GM21447 (cell line): ENCODE data around the gene PDE6A.

Experiments used
- ATAC-seq: cut with Tn5 transposase; IDR thresholded peaks from one replicate; pipeline ENCODE4 v1.9.1; 2021; ENCODE audit not compliant: unreplicated experiment

Gene PDE6A

DNA sequence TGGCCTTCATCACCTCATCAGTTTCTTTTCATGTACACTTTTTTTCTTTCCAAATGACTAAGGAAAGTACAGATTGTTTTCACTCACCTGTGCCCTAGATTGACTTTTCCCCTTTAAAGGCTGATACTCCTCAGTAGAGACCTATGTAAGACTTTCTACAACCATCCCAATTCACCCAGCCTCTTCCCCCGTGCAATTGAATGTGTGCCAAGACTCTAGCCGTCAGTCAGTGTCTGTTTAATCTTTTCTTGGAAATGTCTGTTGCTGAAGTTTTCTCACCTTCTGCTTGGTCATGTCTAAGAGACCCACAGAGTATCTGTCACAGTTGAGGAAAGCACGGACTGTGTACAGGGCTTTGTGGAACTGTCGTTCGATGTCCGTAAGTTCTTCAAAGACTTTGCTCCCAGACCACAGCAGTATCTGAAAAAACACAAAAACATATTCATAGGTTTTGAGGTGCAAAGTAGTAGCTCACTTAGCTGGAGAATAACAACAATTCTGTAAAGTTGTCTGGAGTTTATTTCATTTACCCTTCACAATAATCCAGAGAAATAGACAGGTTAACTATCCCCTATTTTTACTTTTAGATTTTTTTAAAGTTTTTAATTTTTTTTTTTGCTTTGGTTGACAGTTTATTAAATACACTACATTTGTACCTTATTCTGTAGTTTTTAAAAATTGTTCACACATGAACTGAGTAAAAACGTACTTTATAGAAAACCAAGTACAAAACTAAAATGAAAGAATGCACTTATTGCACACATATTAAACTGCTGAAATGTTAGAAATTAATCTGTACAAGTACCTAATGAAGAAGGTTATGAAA lies 13.6 kb downstream of the PDE6A start:
- no peak for ATAC-seq

DNA sequence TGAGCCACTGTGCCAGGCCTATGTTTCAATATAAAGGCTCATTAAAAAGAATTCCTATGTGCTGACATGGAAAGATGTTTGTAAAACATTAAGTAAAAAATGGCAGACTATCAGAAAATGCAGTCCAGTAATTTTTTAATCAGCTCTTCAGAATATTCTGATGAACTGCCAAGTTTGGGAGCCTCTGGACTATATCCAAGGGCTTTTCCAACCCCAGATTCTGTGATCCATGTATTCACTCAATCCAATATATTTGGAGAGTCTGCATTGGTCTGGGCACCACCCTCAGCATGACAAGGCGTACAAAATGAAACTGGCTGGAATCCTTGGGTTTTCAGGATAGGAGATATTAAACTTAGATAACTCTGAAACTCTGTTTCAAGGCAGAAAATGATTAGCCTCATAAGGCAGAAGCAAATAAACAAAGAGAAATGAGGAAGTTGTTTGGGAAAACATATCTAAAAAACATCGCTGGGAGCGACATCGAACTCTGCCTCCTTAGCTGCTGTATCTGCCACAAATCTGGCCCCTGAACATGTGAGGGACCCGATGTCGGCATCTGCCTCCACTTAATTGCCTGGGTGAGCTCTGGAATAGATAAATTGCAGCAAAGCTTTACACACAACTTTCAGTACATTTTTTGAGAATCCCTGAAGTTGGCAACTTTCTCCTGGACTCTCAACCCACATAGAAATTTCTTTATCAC lies 14.4 kb downstream of the PDE6A start:
- ATAC-seq: no peak

DNA sequence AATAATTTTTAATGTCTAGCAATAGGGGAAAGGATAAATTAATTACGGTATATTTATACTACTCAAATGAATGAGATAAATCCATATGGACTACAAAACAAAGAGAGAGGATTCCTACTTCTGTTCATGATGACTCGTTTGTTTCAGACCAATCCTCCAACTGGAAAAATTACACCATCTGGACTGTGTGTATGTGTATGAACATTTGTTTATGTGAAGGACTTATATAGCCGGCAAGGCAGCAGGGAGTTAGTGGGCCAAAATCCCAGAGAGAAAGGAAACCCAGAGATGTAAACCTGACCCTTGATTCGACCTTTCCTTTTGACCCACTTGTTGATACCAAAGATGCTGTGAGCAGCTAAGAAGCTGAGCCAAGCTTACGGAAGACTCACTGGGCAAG lies 20.1 kb downstream of the PDE6A start:
- ATAC-seq: no peak

DNA sequence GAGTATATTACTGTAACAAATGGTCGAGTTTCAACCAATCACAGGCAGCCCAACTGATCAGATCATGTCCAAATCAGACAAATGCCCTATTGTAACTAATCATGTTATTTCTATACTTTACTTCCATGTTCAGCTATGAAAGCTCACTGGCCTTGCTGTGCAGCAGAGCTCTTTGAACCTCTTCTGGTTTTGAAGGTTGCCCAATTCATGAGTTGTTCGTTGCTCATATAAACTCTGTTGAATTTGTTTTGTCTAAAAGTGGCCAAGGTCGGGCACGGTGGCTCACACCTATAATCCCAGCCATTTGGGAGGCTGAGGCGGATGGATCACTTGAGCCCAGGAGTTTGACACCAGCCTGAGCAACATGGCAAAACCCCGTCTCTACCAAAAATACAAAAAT lies 21.6 kb downstream of the PDE6A start:
- ATAC-seq: no peak

DNA sequence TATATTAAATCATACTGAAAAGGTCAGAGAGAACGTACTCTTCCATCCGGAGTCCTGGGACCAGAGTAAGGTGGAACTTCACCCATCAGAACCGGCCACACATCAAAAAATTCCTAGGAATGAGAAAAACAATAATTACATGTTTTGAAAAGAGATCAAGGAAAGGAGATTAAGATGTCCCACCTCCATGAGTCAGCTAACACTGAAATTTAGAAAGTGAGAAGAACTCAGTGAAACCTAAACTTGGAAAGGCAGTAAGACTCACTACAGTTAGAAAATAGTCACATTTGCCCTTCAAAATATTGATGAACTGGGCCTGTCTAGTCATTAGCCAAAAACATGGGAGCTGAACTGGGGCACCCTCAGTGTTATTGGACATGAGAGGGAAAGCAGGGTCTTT lies 23.0 kb downstream of the PDE6A start:
- no peak for ATAC-seq

DNA sequence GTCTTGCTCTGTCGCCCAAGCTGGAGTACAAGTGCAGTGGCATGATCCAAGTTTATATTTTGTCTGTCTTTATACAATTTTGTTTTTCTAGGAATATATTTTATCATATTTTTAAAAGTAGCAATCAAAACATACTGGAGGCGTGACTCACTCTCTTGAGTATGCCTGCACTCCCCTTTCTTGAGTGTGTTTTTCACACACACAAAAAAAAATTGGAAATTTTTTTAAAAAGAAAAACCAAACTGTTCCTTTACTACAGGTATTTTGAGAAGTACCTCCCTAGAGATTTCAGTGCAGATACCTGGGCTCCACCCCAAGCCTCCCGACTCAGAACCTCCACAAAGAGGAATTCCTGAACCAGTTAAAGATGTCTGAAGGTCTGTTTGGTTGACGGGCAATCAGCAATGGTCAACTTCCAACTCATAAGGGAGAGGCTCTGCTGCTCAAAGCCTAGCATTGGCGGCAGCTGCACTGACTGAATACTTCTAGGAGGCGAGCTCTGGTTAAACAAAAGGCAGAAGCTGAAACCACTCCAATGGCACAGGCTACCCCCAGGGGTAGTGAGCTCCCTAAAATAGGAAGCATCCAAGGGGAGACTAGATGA lies 27.4 kb downstream of the PDE6A start:
- ATAC-seq: no peak

DNA sequence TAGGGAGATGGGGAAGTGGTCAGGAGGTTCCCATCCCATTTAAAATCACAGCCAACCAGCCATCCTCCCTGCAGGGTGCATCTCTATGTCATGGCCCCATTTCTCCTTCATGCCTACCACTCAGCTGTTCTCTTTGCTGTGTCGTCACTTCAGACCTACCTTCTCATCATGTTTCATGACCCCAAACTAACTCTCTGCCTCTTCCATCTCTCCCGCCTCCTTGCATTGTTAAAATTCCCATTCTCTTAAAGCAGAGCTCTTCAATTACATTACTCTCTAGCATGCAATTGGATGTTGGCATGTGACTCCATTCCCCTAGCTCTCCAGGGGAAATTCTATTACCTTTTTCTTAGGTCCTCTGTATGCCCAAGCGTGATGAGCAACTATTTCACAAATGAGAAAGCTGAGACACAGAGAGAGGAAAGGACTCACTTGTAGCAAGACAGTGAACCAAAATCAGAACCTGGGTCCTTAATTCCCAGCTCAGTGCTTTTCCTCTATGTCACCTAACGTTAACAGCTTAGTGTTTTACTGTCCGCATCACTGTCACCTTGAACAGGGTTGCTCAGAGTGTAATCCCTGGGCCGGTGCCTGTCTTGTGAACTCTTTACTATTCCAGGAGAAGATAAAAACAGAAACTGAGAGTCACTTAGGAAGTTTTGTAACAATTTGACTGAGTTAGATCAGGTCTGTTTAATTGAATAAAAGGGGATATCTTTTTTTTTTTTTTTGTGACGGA lies 28.1 kb downstream of the PDE6A start:
- no peak for ATAC-seq

DNA sequence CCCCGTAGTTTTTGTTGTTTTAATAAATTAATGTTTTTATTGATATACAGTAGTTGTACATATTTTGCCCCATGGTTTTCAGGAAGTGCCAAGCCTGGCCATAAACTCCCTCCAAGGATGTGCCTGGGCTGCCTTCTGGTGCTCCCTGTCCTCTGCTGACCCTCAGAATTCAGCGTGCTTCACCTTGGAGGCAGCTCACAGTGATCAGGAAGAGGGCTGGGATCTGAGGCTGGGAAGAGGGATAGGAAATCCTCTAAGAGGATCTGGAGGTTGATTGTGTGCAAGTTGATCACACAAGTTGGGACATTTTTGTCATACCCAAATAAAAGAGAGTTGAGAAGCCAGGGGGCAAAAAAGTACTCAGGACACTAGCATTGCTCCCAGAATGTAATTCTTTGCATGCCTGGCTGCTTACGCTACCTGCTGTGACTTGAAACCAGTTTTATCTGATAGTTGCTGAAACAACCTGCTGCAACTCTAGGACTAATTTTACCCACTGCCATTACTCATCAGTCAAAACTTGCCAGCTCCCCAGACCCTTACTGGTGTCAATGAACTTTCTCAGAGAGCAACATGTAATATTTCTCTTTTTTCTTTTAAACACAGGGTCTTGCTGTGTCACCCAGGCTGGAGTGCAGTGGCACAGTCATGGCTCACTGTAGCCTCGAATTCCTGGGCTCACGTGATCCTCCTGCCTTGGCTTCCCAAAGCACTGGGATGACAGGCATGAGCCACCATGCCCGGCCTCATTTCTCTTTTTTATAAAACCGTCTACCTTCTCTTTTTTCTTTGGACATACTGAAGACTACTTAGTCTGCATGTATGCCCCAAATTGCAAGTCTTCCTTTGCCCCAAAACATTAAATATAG lies 29.0 kb downstream of the PDE6A start:
- no peak for ATAC-seq

DNA sequence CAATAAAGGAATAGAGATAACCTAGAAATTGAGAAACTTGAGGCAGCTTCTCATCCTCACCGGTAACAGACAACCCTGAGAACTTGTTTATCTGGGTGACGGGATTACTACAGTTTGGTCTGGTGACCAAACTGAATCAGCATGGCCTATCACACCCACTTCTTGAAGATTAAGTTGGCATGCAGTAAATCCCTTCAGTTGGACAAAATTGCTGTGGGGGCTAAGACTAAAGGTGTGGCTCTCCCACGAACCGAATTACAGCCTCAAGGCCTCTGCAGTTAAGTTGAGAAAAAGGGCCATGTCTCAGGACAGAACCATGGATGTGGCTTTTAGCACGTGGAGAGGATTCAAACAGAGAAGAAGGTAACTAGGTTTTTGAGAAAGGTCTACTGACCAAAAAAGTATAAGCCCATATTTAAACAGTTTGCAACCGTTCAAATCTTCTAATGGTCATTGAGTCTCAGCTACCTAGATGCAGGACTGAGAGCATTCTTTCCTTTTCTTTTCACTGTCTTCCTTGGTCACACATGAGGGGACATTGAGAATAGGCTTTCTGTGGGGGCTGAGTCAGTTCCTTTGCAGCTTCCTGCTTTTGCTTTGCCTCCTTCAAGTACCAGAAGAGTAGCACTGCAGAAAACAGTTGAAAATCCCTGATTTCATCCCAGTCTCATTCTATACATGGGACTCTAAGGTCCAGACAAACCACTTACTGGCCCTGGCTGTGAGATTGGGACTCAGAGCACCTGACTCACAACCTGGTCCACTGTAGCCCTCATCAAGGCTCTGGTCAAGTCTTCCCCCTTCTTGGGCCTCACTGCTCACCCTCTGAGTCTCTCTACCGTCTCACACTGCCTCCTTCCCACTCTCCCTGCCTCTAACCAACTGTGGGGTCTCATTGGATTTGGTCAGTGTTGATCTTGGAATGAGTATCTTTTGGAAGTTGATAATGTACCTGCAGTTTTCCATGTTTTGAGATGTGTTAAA lies 30.9 kb downstream of the PDE6A start:
- no peak for ATAC-seq

DNA sequence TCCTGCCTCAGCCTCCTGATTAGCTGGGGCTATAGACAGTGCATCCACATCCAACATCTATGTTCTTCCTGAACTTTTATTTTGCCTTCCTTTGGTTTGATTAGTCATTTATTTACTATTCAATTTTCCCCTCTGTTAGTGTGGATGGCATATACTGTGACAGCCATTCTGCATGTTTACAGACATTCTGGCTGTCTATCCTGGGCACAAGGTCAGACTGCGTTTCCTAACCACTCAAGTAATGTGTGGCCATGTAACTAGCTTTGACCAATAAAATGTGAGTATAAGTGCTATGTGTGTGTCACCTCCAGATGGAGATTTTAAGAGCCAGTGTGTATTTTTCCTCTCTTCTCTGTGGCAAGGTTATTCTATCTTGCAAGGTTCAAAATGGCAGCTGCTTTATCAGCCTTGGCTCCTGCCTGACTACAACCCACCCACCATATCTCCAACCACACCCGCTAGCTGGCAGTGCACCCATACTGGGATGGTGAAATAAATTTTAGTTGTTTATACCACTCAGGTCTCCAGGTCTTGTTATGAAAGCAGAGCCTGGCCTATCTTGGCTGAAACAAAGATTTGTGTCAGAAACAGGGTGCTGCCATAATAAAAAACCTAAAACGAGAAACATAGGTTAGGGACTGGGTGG lies 32.2 kb downstream of the PDE6A start:
- ATAC-seq: no peak

DNA sequence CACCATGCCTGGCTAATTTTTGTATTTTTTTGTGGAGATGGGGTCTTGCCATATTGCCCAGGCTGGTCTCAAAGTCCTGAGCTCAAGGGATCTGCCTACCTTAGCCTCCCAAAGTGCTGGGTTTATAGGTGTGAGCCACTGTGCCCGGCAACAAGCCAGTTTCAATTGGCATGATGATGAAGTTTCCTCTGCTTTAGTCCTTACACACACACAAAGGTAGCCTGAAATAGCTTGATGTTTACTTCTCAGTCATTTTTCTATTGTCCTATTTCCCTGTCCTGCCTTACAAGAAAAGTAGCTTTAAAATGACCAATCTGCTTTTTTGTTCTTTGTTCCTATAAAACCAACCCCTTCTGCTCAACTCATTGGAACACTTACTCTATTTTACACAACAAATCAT lies 33.6 kb downstream of the PDE6A start:
- no peak for ATAC-seq

DNA sequence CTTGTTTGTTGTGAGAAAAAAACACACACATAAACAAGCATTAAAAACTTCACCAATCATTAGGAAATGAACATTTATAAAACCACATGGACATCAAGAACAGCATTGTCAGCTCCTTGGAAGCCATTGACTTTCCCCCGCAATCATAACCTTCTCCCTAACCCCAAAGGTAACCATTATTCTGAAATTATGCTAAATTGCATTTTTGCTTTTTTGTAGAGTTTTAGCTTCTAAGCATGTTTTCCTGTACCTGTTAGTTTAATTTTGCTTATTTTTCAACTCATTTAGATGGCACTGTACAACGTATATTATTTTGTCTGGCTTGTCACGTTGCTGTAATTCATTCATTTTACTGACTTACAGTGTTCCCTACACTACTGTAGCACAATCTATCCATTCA lies 36.8 kb downstream of the PDE6A start:
- ATAC-seq: no peak

DNA sequence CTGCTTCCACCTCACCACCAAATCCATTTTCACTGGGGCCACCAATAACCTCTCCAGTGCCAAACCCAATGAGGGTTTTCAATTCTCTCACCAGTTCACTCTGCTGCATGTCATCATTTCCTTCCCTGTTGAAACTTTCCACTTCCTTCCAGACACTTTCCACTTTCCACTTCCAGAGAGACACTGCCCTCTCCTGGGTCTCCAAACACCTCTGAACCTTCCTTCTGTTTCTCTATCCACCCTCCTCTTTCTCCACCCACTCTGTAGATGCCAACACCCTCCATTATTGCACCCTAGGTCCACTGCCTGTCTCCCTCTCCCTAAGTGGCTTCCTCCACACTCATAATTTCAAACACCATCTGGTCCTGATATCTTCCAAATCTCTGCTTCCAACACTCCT lies 39.6 kb downstream of the PDE6A start:
- ATAC-seq: no peak

DNA sequence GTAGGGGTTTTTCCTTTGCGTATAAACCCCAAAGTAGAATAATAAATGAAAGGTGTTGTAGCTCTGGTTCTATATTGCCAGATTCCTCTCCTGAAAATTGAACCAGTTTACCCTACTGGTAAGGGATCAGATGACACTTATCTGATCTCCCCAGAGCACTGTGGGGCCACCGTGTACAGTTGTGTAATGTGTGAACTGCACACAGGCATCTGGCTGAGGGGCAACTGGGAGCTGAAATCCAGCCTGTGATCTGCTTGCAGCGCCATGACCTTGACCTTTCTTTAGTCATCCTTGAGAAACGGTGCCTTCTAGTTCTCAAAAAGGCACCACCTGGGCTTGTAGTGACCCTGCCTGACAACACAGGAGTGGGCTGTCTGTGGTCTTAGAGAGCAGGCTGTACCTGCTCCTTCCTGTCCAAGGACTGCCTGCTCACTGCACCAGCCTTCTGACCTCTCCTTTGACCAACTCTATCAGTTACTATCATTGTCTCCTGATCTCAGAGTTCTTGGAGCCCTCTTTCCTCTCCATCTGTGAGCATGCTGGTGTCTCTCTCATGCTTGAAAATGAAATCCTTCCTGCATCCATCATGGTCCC lies 40.2 kb downstream of the PDE6A start:
- no peak for ATAC-seq

DNA sequence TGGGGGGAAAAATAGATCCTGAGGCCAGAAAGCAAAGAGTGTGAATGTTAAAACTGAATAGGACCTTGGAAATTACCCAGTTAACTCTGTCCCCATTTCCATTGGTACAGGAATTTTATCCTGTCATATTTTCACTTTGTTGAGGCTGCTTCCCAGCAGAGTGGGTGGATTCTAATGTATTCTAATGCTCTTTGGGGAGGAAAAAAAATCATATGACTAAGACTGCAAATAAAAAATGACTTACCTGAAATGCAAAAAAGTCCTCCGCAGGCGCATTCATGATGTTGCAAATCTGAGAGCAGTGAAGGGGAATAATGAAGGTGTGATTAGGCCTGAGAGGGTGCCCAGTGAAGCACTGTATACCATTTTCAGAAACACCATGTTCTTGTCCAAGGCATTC lies 41.2 kb downstream of the PDE6A start:
- ATAC-seq: no peak

DNA sequence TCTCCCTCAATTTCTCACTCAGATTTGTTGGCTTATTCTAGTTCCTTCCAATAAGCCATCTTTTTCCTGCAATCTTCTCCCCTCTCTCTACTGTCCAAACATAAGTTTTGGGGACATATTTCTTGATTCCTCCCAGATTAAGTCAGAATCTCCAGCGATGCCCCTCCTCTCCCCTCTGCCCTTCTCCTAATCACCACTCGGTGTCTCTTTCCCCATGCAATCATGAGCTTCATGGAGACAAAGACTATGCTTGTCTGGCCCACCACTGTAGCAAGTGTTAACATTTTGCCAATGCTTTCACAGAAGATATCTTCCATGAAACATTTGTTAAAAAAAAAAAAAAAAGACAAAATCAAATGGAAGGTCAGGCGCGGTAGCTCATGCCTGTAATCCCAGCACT lies 42.4 kb downstream of the PDE6A start:
- ATAC-seq: no peak

DNA sequence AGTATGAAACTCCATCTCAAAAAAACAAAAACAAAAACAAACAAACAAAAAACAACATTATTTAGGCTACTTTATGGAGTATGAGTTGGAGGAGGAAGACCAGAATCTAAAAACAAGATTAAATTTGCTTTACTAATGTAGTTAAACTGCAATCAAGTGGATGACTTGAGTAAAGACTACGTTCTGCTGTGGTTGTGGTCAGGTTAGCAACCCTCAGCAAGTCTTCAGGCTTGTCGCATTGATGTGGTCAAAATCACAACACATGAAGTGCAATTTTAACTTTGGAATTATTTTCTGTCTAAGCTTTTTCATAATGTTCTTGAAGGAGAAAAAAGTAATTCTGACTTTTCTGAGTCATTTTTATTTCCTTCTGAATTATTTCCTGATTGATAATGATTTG lies 43.1 kb downstream of the PDE6A start:
- no peak for ATAC-seq

DNA sequence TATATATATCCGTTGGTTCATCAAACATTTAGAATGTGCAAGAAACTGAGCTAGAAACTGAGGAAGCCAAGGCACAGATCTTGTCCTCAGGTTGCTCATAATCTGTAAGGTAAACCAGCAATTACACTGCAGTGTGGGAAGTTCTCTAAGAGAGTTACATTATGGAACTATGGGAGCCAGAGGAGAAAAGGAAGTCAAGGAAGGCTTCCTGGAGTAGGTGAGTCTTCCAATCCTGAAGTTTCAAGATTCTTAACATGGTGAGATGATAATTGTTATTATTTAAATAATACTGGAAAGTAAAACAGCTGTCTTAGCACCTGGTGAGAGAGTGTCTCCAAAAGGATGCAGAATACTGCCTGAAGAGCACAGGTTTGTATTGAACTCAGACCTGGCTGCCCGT lies 44.2 kb downstream of the PDE6A start:
- ATAC-seq: no peak

DNA sequence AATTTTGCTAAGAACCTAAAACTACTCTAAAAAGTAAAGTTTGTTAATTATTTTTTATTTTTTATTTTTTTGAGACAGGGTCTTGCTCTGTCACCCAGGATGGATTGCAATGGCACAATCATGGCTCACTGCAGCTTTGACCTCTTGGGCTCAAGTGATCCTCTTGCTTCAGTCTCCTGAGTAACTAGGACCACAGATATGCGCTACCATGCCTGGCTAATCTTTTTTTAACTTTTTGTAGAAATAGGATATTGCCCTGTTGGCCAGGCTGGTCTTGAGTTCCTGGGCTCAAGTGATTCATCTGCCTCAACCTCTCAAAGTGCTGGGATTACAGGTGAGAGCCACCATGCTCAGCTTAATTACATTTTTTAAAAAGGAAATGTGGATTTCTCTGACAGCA lies 45.8 kb downstream of the PDE6A start:
- ATAC-seq: no peak
